ENCODE measurements around the gene CEMIP. TPM values are rescaled to one million over a fixed set of nuclear protein-coding genes. Genes with fewer than 3 reads are reported as not detected.

The CEMIP gene
- total and polyA plus RNA-seq, 2 of the 8 experiments (the other 6 are each of a cell fraction or from before 2014, with no cell fraction given), result 0.11 to 0.60 TPM

DNA sequence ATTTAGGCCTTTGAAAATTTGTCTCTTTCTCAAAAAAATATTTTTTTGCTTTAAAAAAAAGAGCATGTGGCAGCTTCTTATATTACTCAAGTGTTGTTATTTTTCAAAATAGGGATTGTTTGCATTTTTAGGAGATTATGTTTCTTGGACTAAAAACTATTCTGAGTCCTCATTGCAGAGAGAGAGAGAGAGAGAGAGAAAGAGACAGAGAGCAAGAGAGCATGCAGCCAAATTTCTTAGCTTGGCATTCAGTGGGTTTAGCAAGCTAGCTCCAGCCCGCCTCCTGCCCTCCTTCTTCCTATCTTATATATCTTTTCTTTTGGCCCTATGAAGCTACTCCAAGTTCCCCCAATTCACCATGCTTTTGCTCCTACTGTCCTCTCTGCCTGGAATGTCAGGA lies 55.7 kb downstream of the CEMIP start:
- H3K23me2 ChIP-seq (ENCODE audit: low read depth, low read length), result no peaks in the 10 kb centered on the region
- H3K4me2 ChIP-seq (ENCODE audit: insufficient read depth in 1 of 2, low read depth in 2 of 2, low read length in 2 of 2), result no peak overlapping the region
- no peak for DNase-seq (ENCODE audit: low read depth in 1 of 2, low spot score in 2 of 2)
- no peak overlapping the region for H3K18ac ChIP-seq (ENCODE audit: extremely low read depth, low read length)
- no peak overlapping the region for H3K14ac ChIP-seq (ENCODE audit: insufficient read length)
- H3K27ac ChIP-seq (ENCODE audit: low read depth, low read length), result no peak overlapping the region
- WGBS, 2 experiments (ENCODE audit: extremely low coverage in 1 of 2, insufficient coverage in 1 of 2, insufficient read length in 1 of 2, insufficient replicate concordance in 2 of 2, low coverage in 1 of 2, low lambda C conversion rate in 2 of 2, missing lambda C conversion rate in 1 of 2), result 92% methylated on average over 1 of the region's 1 CpG; no CpG with 5 or more reads in 1 of the 2 experiments
- H2BK12ac ChIP-seq (ENCODE audit: low read depth, low read length), result no peak overlapping the region
- H3K27me3 ChIP-seq (replicated peaks in 1 of 4; ENCODE audit: control insufficient read depth in 3 of 4, extremely low read depth in 1 of 4, insufficient read depth in 3 of 4, low read length in 3 of 4), result no peaks in the 10 kb centered on the region
- H3K4me1 ChIP-seq (replicated peaks in 1 of 4; ENCODE audit: control insufficient read depth in 3 of 4, insufficient read depth in 4 of 4, low read length in 3 of 4), result peaks cover 2 to 15% (median 10%) of the 10 kb centered on the region in 4 experiments
- no peak overlapping the region for H3K4me3 ChIP-seq (ENCODE audit: extremely low read depth in 1 of 4, insufficient read depth in 2 of 4, low read depth in 3 of 4, low read length in 4 of 4)
- no peak overlapping the region for H4K8ac ChIP-seq (ENCODE audit: extremely low read depth, insufficient read depth, low read length)
- H2AK5ac ChIP-seq (ENCODE audit: low read depth, low read length), result no peak overlapping the region
- POLR2A ChIA-PET (ENCODE audit: partially characterized antibody), result interaction anchor here (1.0 kb wide), 1 partner anchor 148 kb away, joined by 3 read pairs; no protein-coding TSS in a partner anchor
- FAIRE-seq, result no peak
- H4K20me1 ChIP-seq (replicated peaks in 1 of 2; ENCODE audit: control insufficient read depth in 1 of 2, insufficient read depth in 2 of 2, low read length in 2 of 2), result no peaks in the 10 kb centered on the region
- H4K5ac ChIP-seq (ENCODE audit: insufficient read length, low read depth, low read length), result no peak overlapping the region
- no peak overlapping the region for H3K4ac ChIP-seq (replicated peaks; ENCODE audit: insufficient read length, low read depth, low read length)
- no peak overlapping the region for H2BK20ac ChIP-seq (ENCODE audit: low read length)
- H3K9me3 ChIP-seq (ENCODE audit: insufficient read depth in 2 of 2, low read depth in 1 of 2, low read length in 1 of 2), result no peaks in the 10 kb centered on the region
- H2BK120ac ChIP-seq (replicated peaks; ENCODE audit: low read depth, low read length), result no peak overlapping the region
- H3K79me2 ChIP-seq (ENCODE audit: control insufficient read depth in 1 of 2, insufficient read depth in 2 of 2, low read length in 2 of 2), result no peaks in the 10 kb centered on the region
- H2AFZ ChIP-seq (ENCODE audit: low read length), result 0 out of 2 replicates have a peak overlapping the region, but pooled peaks have one; percentile 97
- CTCF ChIA-PET (ENCODE audit: partially characterized antibody), result interaction anchor here (0.6 to 2.0 kb wide), 13 partner anchors 8 to 137 kb away, joined by 3 to 10 read pairs (median 5); partner anchors contain the start of gene CEMIP
- H2BK15ac ChIP-seq (ENCODE audit: low read length), result no peak overlapping the region
- no peak overlapping the region for H3K23ac ChIP-seq (ENCODE audit: insufficient read length)
- H4K91ac ChIP-seq (replicated peaks; ENCODE audit: insufficient read length, low read length), result no peak overlapping the region
- no peak overlapping the region for H3K9ac ChIP-seq (replicated peaks in 1 of 4; ENCODE audit: extremely low read depth in 1 of 4, low read depth in 3 of 4, low read length in 3 of 4)
- no peaks in the 10 kb centered on the region for H3K36me3 ChIP-seq (ENCODE audit: control insufficient read depth in 2 of 4, insufficient read depth in 4 of 4, low read length in 3 of 4)
- H3K56ac ChIP-seq (replicated peaks; ENCODE audit: insufficient read length, low read depth, low read length), result no peak overlapping the region
- TF ChIP-seq TCF12 (IDR thresholded peaks at IDR 0.05; ENCODE audit: low read depth, low read length) (no peak), SUZ12 (IDR thresholded peaks at IDR 0.05; ENCODE audit: low read length) (no peak)
- no peaks in the 10 kb centered on the region for H3K79me1 ChIP-seq (ENCODE audit: low read depth, low read length)
- no peak overlapping the region for H2BK5ac ChIP-seq (ENCODE audit: low read depth, low read length)
